ENCODE measurements around the gene MAP3K6. TPM values are rescaled to one million over a fixed set of nuclear protein-coding genes. Genes with fewer than 3 reads are reported as not detected.
A peak's percentile ranks its signal among the peaks of the same experiment; 100 is the strongest.

The MAP3K6 gene
- polyA plus RNA-seq, 2 of the 4 experiments (the other 2 are of a cell fraction), result 3.6 to 8.5 TPM

DNA sequence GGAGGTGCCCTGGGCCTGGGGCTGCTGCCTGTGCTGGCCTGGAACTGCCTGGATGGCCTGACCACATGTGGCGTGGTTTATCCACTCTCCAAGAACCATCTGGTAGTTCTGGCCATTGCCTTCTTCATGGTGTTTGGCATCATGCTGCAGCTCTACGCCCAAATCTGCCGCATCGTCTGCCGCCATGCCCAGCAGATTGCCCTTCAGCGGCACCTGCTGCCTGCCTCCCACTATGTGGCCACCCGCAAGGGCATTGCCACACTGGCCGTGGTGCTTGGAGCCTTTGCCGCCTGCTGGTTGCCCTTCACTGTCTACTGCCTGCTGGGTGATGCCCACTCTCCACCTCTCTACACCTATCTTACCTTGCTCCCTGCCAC, 27.5 kb upstream of the MAP3K6 start:
- no peak for TF ChIP-seq EHF (CRISPR knock-in tag; IDR thresholded peaks at IDR 0.05)
- TF ChIP-seq, protein P1, sequence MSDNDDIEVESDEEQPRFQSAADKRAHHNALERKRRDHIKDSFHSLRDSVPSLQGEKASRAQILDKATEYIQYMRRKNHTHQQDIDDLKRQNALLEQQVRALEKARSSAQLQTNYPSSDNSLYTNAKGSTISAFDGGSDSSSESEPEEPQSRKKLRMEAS (IDR thresholded peaks at IDR 0.05), result no peak
- TF ChIP-seq FOSB (CRISPR knock-in tag; IDR thresholded peaks at IDR 0.05), result no peak
- no peak for TF ChIP-seq CHD4 (IDR thresholded peaks at IDR 0.05; ENCODE audit: borderline replicate concordance)
- Histone ChIP-seq H3K4me2 (no peak overlapping the region), H3K27ac (no peak overlapping the region), H3K4me1 (peaks cover 27% of the 10 kb centered on the region), H3K9me3 (no peaks in the 10 kb centered on the region), H3K4me3 (no peak overlapping the region)
- CTCF ChIA-PET, result interaction anchor here (0.7 to 9.6 kb wide), 19 partner anchors 12 to 350 kb away, joined by 3 to 158 read pairs (median 4); partner anchors contain the start of gene MAP3K6
- ATAC-seq (no peak), FAIRE-seq (no peak), DNase-seq (ENCODE audit: low read depth in 1 of 2, low spot score in 1 of 2) (no peak)
- 98% methylated on average over 8 of the region's 9 CpGs for WGBS (ENCODE audit: missing lambda C conversion rate)
- POLR2A ChIA-PET, result interaction anchor here (1.8 kb wide), 1 partner anchor 28 kb away, joined by 13 read pairs; the partner anchor contains the start of gene MAP3K6

DNA sequence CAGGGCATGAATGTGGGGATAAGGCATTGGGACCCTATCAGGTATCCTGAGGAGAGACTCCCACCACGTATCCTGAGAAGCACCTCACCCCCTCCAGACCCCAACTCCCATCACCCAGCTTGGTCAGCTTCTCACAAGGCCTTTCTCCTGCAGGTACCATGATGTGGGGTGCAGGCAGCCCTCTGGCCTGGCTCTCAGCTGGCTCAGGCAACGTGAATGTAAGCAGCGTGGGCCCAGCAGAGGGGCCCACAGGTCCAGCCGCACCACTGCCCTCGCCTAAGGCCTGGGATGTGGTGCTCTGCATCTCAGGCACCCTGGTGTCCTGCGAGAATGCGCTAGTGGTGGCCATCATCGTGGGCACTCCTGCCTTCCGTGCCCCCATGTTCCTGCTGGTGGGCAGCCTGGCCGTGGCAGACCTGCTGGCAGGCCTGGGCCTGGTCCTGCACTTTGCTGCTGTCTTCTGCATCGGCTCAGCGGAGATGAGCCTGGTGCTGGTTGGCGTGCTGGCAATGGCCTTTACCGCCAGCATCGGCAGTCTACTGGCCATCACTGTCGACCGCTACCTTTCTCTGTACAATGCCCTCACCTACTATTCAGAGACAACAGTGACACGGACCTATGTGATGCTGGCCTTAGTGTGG, 27.0 kb upstream of the MAP3K6 start:
- POLR2A ChIA-PET, result interaction anchor here (0.6 to 1.4 kb wide), 3 partner anchors 27 to 93 kb away, joined by 3 read pairs; partner anchors contain the start of gene MAP3K6
- H3K9me3 ChIP-seq, result no peaks in the 10 kb centered on the region
- FAIRE-seq (no peak), ATAC-seq (no peak), DNase-seq (ENCODE audit: low read depth in 1 of 2, low spot score in 1 of 2) (no peak)
- H3K4me1 ChIP-seq, result peaks cover 22% of the 10 kb centered on the region
- TF ChIP-seq, protein P2, sequence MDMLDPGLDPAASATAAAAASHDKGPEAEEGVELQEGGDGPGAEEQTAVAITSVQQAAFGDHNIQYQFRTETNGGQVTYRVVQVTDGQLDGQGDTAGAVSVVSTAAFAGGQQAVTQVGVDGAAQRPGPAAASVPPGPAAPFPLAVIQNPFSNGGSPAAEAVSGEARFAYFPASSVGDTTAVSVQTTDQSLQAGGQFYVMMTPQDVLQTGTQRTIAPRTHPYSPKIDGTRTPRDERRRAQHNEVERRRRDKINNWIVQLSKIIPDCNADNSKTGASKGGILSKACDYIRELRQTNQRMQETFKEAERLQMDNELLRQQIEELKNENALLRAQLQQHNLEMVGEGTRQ (IDR thresholded peaks at IDR 0.05), result no peak
- TF ChIP-seq SREBF2 (IDR thresholded peaks at IDR 0.05) (no peak), CBX8 (IDR thresholded peaks at IDR 0.05) (no peak), TFCP2L1 (CRISPR knock-in tag; IDR thresholded peaks at IDR 0.05) (no peak), FOSB (CRISPR knock-in tag; IDR thresholded peaks at IDR 0.05) (no peak), FOXS1 (CRISPR knock-in tag; IDR thresholded peaks at IDR 0.05) (no peak), FOSL2 (IDR thresholded peaks at IDR 0.05) (no peak), FOSL2 (CRISPR knock-in tag; IDR thresholded peaks at IDR 0.05) (no peak), RARB (CRISPR knock-in tag; IDR thresholded peaks at IDR 0.05) (no peak), HEYL (CRISPR knock-in tag; IDR thresholded peaks at IDR 0.05) (no peak), POLR2A (IDR thresholded peaks at IDR 0.05; ENCODE audit: low read length) (no peak), MYC (IDR thresholded peaks at IDR 0.05; ENCODE audit: borderline replicate concordance, low read length) (no peak), BHLHE40 (IDR thresholded peaks at IDR 0.05; ENCODE audit: low read depth, low read length) (no peak), JUN (IDR thresholded peaks at IDR 0.05) (no peak), CHD2 (IDR thresholded peaks at IDR 0.05; ENCODE audit: low read length, partially characterized antibody) (no peak), CBX2 (IDR thresholded peaks at IDR 0.05; ENCODE audit: borderline replicate concordance, low read depth) (no peak), RNF2 (IDR thresholded peaks at IDR 0.05; ENCODE audit: borderline replicate concordance, low read depth) (no peak), JUNB (IDR thresholded peaks at IDR 0.05) (no peak), NFE2L2 (conservative IDR thresholded peaks at IDR 0.05; ENCODE audit: low read length) (no peak)
- TF ChIP-seq, protein P1 (IDR thresholded peaks at IDR 0.05), result no peak
- TF ChIP-seq, protein P3, sequence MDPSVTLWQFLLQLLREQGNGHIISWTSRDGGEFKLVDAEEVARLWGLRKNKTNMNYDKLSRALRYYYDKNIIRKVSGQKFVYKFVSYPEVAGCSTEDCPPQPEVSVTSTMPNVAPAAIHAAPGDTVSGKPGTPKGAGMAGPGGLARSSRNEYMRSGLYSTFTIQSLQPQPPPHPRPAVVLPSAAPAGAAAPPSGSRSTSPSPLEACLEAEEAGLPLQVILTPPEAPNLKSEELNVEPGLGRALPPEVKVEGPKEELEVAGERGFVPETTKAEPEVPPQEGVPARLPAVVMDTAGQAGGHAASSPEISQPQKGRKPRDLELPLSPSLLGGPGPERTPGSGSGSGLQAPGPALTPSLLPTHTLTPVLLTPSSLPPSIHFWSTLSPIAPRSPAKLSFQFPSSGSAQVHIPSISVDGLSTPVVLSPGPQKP (IDR thresholded peaks at IDR 0.05; ENCODE audit: low read depth, low read length), result no peak
- 71% methylated on average over 5 of the region's 18 CpGs for WGBS (ENCODE audit: missing lambda C conversion rate)
- H3K27ac ChIP-seq, result no peak overlapping the region
- CTCF ChIA-PET, result interaction anchor here (0.6 to 9.6 kb wide), 8 partner anchors 21 to 349 kb away, joined by 3 to 158 read pairs (median 6); no protein-coding TSS in a partner anchor
- H3K4me3 ChIP-seq, result no peak overlapping the region
- peak overlapping the region; percentile 64; the same call in 1 of the 3 replicates for H3K4me2 ChIP-seq
